Esophagus (tissue), 2 donors: ENCODE data around the gene SPEM2. TPM values are rescaled to one million over a fixed set of nuclear protein-coding genes. Genes with fewer than 3 reads are reported as not detected.
"Not testable (repeated sequence)": the region's sequence is repeated elsewhere in the genome, so short reads cannot be mapped to it uniquely, and the experiment has no call there.

Experiments used
- H3K27ac ChIP-seq, 2 donors: one replicate each; pipeline ENCODE4 v1.5.1; 2013; ENCODE audit warnings: low read depth in 2 of 2, mild to moderate bottlenecking in 2 of 2, inconsistent platforms in 1 of 2, low read length in 1 of 2, moderate library complexity in 1 of 2
- H3K27me3 ChIP-seq, 2 donors: one replicate each; pipeline ENCODE4 v1.6.1; 2013; ENCODE audit warnings: low read length in 2 of 2, control low read depth in 1 of 2, mild to moderate bottlenecking in 1 of 2; ENCODE audit not compliant: insufficient read depth in 2 of 2, control insufficient read depth in 1 of 2
- H3K36me3 ChIP-seq, 2 donors: one replicate each; pipeline ENCODE4 v1.6.1; 2013; ENCODE audit warnings: low read length in 1 of 2; ENCODE audit not compliant: control insufficient read depth in 2 of 2, insufficient read depth in 2 of 2
- H3K4me1 ChIP-seq, 2 donors: one replicate each; pipeline ENCODE4 v1.6.1; 2013; ENCODE audit warnings: low read length in 1 of 2; ENCODE audit not compliant: control insufficient read depth in 2 of 2, insufficient read depth in 2 of 2
- H3K4me3 ChIP-seq, 2 donors: one replicate each; pipeline ENCODE4 v1.5.1; 2013; ENCODE audit warnings: low read length in 2 of 2, mild to moderate bottlenecking in 2 of 2, low read depth in 1 of 2, moderate library complexity in 1 of 2
- H3K9me3 ChIP-seq, 2 donors: one replicate each; pipeline ENCODE4 v1.6.1; 2013; ENCODE audit warnings: mild to moderate bottlenecking in 2 of 2, low read depth in 1 of 2, low read length in 1 of 2, moderate library complexity in 1 of 2; ENCODE audit not compliant: control insufficient read depth in 2 of 2, insufficient read depth in 1 of 2
- WGBS, 2 donors: extraction: QIAGEN DNeasy Blood & Tissue Kit; methylation state at CpG; one replicate each; pipeline ENCODE4 v1.1.7; 2013; 5-methylcytosine and 5-hydroxymethylcytosine counted together
- polyA plus RNA-seq, 2 donors: library from polyadenylated mRNA; stranded (reverse); fragments of 200-250 nt; gene quantifications; one replicate each; pipeline ENCODE4 v1.2.3, GENCODE V29; 2013
- donor health status: healthy with polysubstance abuse.
- donor health status: Bipolar disorder and iron deficiency.

SPEM2 gene
- polyA plus RNA-seq, 2 donors, result not detected

DNA sequence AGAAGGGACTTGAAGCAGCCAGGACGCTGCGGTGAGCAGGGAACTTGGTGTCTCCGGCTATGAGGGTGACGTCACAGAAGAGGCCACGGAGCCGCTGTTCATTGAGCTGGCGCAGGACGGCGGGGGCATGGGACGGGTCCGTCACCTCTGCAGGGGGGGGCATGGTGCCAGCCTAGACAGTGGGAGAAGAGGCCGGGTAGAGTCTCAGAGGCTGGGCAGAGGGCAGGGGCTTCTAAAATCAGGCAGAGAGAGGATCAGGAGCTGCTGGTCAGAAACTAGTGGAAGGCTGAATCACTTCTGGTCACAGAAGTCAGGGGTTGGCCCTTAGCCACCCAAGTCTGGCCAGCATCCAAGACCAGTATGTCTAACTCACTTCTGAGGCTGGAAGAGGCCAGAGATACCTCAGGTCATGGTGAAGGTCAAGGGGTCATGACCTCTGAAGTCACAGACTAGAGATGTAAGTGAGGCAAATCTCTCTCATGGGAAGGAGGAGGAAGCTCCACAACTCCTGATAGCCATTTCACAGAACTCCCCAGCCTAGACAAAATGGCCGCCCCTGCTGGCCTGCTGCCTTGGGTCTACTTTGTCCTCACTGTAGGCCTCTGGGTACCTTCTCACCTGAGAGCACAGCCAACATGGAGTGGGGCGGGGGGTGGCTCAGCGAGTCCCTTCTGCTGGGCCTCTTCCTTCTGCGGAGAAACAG lies 41.4 kb downstream of the SPEM2 start:
- peaks cover 0 to 33% of the 10 kb centered on the region in 2 donors for H3K36me3 ChIP-seq
- H3K27ac ChIP-seq, result peak overlapping the region in 1 of 2 donors; percentile 58
- H3K27me3 ChIP-seq, result no peaks in the 10 kb centered on the region
- peaks cover 0 to 2% of the 10 kb centered on the region in 2 donors for H3K9me3 ChIP-seq
- no peak overlapping the region for H3K4me3 ChIP-seq
- WGBS, 2 donors, result 83 to 84% methylated on average over 16 of the region's 16 CpGs
- peaks cover 0 to 1% of the 10 kb centered on the region in 2 donors for H3K4me1 ChIP-seq

GRCh38 chr17:7467498-7467897 lies 42.1 kb downstream of the SPEM2 start:
- 91 to 93% methylated on average over 3 of the region's 3 CpGs for WGBS, 2 donors
- Histone ChIP-seq H3K4me1 (peaks cover 0 to 3% of the 10 kb centered on the region in 2 donors), H3K4me3 (no peak overlapping the region), H3K9me3 (peaks cover 0 to 2% of the 10 kb centered on the region in 2 donors), H3K36me3 (peaks cover 0 to 29% of the 10 kb centered on the region in 2 donors), H3K27ac (peak overlapping the region in 1 of 2 donors; percentile 58), H3K27me3 (no peaks in the 10 kb centered on the region)

DNA sequence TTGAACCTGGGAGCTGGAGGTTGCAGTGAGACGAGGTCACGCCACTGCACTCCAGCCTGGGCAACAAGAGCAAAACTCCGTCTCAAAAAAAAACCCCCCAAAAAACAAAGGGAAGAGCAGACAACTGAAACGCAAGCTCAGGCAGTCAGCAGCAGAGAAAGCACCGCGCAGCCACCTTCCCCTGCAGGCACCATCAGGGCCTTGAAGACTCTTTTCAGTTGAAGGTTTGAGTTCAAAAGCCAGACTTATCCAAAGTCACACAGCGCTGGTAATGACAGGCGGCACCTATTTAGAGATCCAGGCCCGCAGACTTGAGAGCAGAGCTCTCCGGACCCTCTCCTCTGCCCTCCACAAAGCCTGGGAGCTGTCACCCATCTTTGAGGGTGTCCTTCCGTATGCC lies 42.9 kb downstream of the SPEM2 start:
- H3K9me3 ChIP-seq, result peaks cover 0 to 2% of the 10 kb centered on the region in 2 donors
- WGBS, 2 donors, result 88 to 93% methylated on average over 11 of the region's 11 CpGs
- H3K36me3 ChIP-seq, result peaks cover 0 to 21% of the 10 kb centered on the region in 2 donors
- H3K27ac ChIP-seq, result no peak overlapping the region
- H3K4me3 ChIP-seq, result no peak overlapping the region
- H3K4me1 ChIP-seq, result peaks cover 0 to 3% of the 10 kb centered on the region in 2 donors
- H3K27me3 ChIP-seq, result no peaks in the 10 kb centered on the region

DNA sequence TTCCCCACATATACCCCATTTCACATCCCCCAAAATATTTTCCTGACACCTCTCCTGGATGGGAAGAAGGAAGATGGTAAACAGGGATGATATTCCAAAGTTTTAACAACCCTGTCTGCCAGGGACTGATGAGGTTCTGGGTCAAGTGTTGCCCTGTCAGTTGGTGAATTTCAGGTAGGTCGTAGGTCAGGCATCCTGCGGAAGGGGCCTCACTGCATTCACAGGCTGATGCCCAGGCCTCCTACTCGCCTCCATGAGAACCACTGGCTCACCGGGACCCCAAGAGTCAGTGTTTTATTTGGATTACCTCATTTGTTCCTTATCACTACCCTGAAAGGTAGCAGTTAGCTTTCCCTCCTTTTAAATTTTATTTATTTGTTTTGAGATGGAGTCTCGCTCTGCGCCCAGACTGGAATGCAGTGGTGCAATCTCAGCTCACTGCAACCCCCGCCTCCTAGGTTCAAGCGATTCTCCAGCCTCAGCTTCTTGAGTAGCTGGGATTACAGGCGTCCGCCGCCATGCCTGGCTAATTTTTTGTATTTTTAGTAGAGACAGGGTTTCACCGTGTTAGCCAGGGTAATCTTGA lies 43.5 kb downstream of the SPEM2 start:
- Histone ChIP-seq H3K4me1 (peaks cover 0 to 3% of the 10 kb centered on the region in 2 donors), H3K4me3 (no peak overlapping the region), H3K27ac (no peak overlapping the region), H3K27me3 (no peaks in the 10 kb centered on the region), H3K36me3 (peaks cover 0 to 15% of the 10 kb centered on the region in 2 donors), H3K9me3 (peaks cover 0 to 2% of the 10 kb centered on the region in 2 donors)
- 77 to 82% methylated on average over 12 of the region's 12 CpGs for WGBS, 2 donors

GRCh38 chr17:7469843-7470242 lies 44.4 kb downstream of the SPEM2 start:
- H3K4me3 ChIP-seq, H3K4me1 ChIP-seq, H3K27ac ChIP-seq, H3K9me3 ChIP-seq, H3K27me3 ChIP-seq: not testable (repeated sequence)
- 93 to 96% methylated on average over 12 of the region's 12 CpGs for WGBS, 2 donors
- H3K36me3 ChIP-seq, result peaks cover 0 to 13% of the 10 kb centered on the region in 2 donors

DNA sequence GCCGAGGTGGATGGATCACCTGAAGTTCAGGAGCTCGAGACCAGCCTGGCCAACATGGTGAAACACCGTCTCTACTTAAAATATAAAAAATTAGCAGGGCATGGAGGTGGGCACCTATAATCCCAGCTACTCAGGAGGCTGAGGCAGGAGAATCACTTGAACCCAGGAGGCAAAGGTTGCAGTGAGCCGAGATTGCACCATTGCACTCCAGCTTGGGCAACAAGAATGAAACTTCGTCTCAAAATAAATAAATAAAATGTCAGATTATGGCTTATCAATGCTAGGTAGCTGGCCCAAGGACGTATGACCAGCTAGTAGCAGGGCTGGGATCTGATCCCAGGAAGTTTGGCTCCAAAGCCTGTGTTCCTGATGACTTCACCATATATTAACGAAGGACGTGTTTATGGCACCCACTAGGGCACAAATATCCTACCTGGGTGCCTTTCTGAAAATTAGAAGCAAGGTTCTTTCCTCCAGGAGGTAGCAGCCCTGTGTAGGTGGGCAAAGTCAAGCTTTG lies 45.1 kb downstream of the SPEM2 start:
- not testable (repeated sequence) for H3K4me1 ChIP-seq, H3K27me3 ChIP-seq, H3K4me3 ChIP-seq, H3K27ac ChIP-seq, H3K9me3 ChIP-seq
- 73 to 80% methylated on average over 8 of the region's 8 CpGs for WGBS, 2 donors
- H3K36me3 ChIP-seq, result peaks cover 0 to 12% of the 10 kb centered on the region in 2 donors

- H3K9me3 ChIP-seq, result peaks cover 0 to 2% of the 10 kb centered on the region in 2 donors
- H3K4me3 ChIP-seq, result no peak overlapping the region
- no peaks in the 10 kb centered on the region for H3K27me3 ChIP-seq
- H3K27ac ChIP-seq, result peak overlapping the region in 1 of 2 donors; percentile 27
- H3K4me1 ChIP-seq, result peaks cover 6 to 15% of the 10 kb centered on the region in 2 donors
- 61 to 67% methylated on average over 2 of the region's 2 CpGs for WGBS, 2 donors
- peaks cover 0 to 2% of the 10 kb centered on the region in 2 donors for H3K36me3 ChIP-seq
Observed at GRCh38 chr17:7471729-7472128, 46.3 kb downstream of the SPEM2 start.

GRCh38 chr17:7474767-7475166 lies 49.4 kb downstream of the SPEM2 start:
- Histone ChIP-seq H3K4me1 (peaks cover 12 to 31% of the 10 kb centered on the region in 2 donors), H3K27ac (peak overlapping the region in 1 of 2 donors; percentile 96)
- not testable (repeated sequence) for H3K36me3 ChIP-seq, H3K4me3 ChIP-seq, H3K27me3 ChIP-seq, H3K9me3 ChIP-seq
- WGBS, 2 donors, result 65 to 71% methylated on average over 8 of the region's 8 CpGs

- peak overlapping the region; percentile 96 to 100 for H3K27ac ChIP-seq
- H3K36me3 ChIP-seq, result no peaks in the 10 kb centered on the region
- H3K27me3 ChIP-seq, result no peaks in the 10 kb centered on the region
- 43 to 56% methylated on average over 15 of the region's 15 CpGs for WGBS, 2 donors
- no peaks in the 10 kb centered on the region for H3K9me3 ChIP-seq
- H3K4me3 ChIP-seq, result no peak overlapping the region
- peaks cover 12 to 31% of the 10 kb centered on the region in 2 donors for H3K4me1 ChIP-seq
Observed at GRCh38 chr17:7475764-7476422, 50.5 kb downstream of the SPEM2 start.
